ENCODE results near the gene TMED4.

DNA sequence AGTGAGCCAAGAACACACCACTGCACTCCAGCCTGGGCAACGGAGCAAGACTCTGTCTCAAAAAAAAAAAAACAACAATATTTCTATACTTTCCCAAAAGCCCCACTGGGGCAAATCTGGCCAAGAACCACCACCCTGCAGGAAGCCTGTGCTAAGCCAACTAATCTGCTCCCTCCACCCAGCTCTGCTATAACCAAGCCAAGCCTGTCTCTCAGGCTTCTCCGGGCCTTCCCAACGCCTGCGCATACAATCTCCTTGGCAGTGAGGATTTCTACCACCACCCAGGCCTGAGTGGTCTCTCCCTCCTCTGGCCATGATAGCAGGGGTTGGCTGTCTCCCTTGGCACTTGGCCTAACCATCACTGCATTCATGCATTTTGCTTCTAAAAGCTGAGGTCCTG is 22.5 kb downstream of the TMED4 start:
- TF ChIP-seq POLR2AphosphoS5 (IDR thresholded peaks at IDR 0.05; ENCODE audit: low read depth, low read length) (no peak), CTCF (IDR thresholded peaks at IDR 0.05) (no peak), SIN3A (IDR thresholded peaks at IDR 0.05; ENCODE audit: borderline replicate concordance, low read depth, low read length) (no peak), EZH2phosphoT487 (IDR thresholded peaks at IDR 0.05; ENCODE audit: borderline replicate concordance, low read depth) (no peak), TCF12 (IDR thresholded peaks at IDR 0.05) (no peak), GABPA (IDR thresholded peaks at IDR 0.05; ENCODE audit: low read depth) (no peak), TEAD4 (IDR thresholded peaks at IDR 0.05; ENCODE audit: borderline replicate concordance, insufficient read depth) (no peak), TAF1 (IDR thresholded peaks at IDR 0.05; ENCODE audit: borderline replicate concordance, low read depth, low read length) (no peak)
- TF ChIP-seq, protein P1, sequence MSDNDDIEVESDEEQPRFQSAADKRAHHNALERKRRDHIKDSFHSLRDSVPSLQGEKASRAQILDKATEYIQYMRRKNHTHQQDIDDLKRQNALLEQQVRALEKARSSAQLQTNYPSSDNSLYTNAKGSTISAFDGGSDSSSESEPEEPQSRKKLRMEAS (IDR thresholded peaks at IDR 0.05; ENCODE audit: low read depth), result no peak
- TF ChIP-seq, protein P2, sequence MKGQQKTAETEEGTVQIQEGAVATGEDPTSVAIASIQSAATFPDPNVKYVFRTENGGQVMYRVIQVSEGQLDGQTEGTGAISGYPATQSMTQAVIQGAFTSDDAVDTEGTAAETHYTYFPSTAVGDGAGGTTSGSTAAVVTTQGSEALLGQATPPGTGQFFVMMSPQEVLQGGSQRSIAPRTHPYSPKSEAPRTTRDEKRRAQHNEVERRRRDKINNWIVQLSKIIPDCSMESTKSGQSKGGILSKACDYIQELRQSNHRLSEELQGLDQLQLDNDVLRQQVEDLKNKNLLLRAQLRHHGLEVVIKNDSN (IDR thresholded peaks at IDR 0.05; ENCODE audit: borderline replicate concordance, low read depth), result no peak

Measured in SK-N-SH (cell line).